ENCODE measurements around the gene DIO3.

Gene DIO3

GRCh38 chr14:101600336-101600890 lies 39.1 kb downstream of the DIO3 start:
- DNase-seq = no peak

- no peak for DNase-seq
Observed at GRCh38 chr14:101600891-101601605, 39.8 kb downstream of the DIO3 start.

- no peak for DNase-seq
Observed at GRCh38 chr14:101601606-101602465, 40.5 kb downstream of the DIO3 start.

- DNase-seq = no peak
Observed at GRCh38 chr14:101602466-101602840, 41.2 kb downstream of the DIO3 start.

- no peak for DNase-seq
Observed at GRCh38 chr14:101603096-101603495, 41.8 kb downstream of the DIO3 start.

GRCh38 chr14:101604228-101604934 lies 43.1 kb downstream of the DIO3 start:
- DNase-seq = no peak

GRCh38 chr14:101604935-101605780 lies 43.9 kb downstream of the DIO3 start:
- no peak for DNase-seq

GRCh38 chr14:101605836-101606235 lies 44.5 kb downstream of the DIO3 start:
- no peak for DNase-seq

Data from GOT3 (cell line).